GM10248 (cell line): ENCODE results near the gene ATP2A3.

Experiments used
- CTCF ChIA-PET: fragments of 300-600 bp; sonication (Branson Sonifier 250); formaldehyde crosslinking; extraction: SDS; loops from one replicate; lab custom pipeline; 2021; ENCODE audit warnings: antibody characterized with exemption; lab: Yijun Ruan, JAX
- POLR2A ChIA-PET: fragments of 350-650 bp; sonication (Branson Sonifier 250); formaldehyde crosslinking; extraction: SDS; loops from one replicate; lab custom pipeline; 2020; ENCODE audit warnings: antibody characterized with exemption; lab: Yijun Ruan, JAX
- DNase-seq: peaks from one replicate; pipeline ENCODE4 v3.0.0; 2012; ENCODE audit errors: extremely low spot score
- CTCF ChIP-seq: IDR thresholded peaks from 2 replicates; pipeline ENCODE4 v1.5.1; 2012; ENCODE audit warnings: mild to moderate bottlenecking, low read depth; ENCODE audit errors: extremely low read depth, missing control alignments, control extremely low read depth

ATP2A3 gene

GRCh38 chr17:3880983-3881382 lies 83.3 kb downstream of the ATP2A3 start:
- POLR2A ChIA-PET = no interaction called here
- no peak for DNase-seq
- no peak for TF ChIP-seq CTCF
- CTCF ChIA-PET = interaction anchor here (1.2 kb wide), 1 partner anchor 33 kb away, joined by 3 read pairs; no protein-coding TSS in a partner anchor

GRCh38 chr17:3879591-3880417 lies 84.4 kb downstream of the ATP2A3 start:
- no peak for TF ChIP-seq CTCF
- no peak for DNase-seq
- CTCF ChIA-PET = interaction anchor here (1.0 to 2.5 kb wide), 5 partner anchors 14 to 34 kb away, joined by 3 to 12 read pairs (median 3); partner anchors contain the start of gene CAMKK1
- POLR2A ChIA-PET = no interaction called here

- no peak for DNase-seq
- CTCF ChIA-PET = interaction anchor here (0.8 to 2.5 kb wide), 7 partner anchors 10 to 35 kb away, joined by 3 to 12 read pairs (median 3); partner anchors contain the start of gene CAMKK1
- TF ChIP-seq CTCF = no peak
Observed at GRCh38 chr17:3879186-3879585, 85.1 kb downstream of the ATP2A3 start.

GRCh38 chr17:3877220-3877619 lies 87.0 kb downstream of the ATP2A3 start:
- TF ChIP-seq CTCF = no peak
- POLR2A ChIA-PET = no interaction called here
- no peak for DNase-seq
- CTCF ChIA-PET = interaction anchor here (0.9 kb wide), 1 partner anchor 205 kb away, joined by 3 read pairs; no protein-coding TSS in a partner anchor

More at GRCh38 chr17:3879186-3879585, 85.1 kb downstream of the ATP2A3 start:
- POLR2A ChIA-PET = no interaction called here

GRCh38 chr17:3875317-3875716 lies 88.9 kb downstream of the ATP2A3 start:
- TF ChIP-seq CTCF = no peak
- DNase-seq = no peak
- CTCF ChIA-PET = interaction anchor here (1.5 kb wide), 1 partner anchor 39 kb away, joined by 3 read pairs; no protein-coding TSS in a partner anchor
- POLR2A ChIA-PET = no interaction called here
